ENCODE results near the gene PPIB.
A peak's percentile ranks its signal among the peaks of the same experiment; 100 is the strongest.

The PPIB gene

GRCh38 chr15:64146520-64146884 is 16.3 kb downstream of the PPIB start:
- in situ Hi-C loops (cut with MboI; ENCODE audit: low pct_unique_long_range_greater_than_20kb, low sequenced_read_pairs, unreplicated experiment), result no loop called here
- DNase-seq (ENCODE audit: low spot score), result no peak

GRCh38 chr15:64146041-64146440 is 16.8 kb downstream of the PPIB start:
- no peak for TF ChIP-seq CTCF (IDR thresholded peaks at IDR 0.05; ENCODE audit: extremely low read depth, insufficient read depth, missing control alignments)
- DNase-seq (ENCODE audit: low spot score), result no peak
- in situ Hi-C loops (cut with MboI; ENCODE audit: low pct_unique_long_range_greater_than_20kb, low sequenced_read_pairs, unreplicated experiment), result no loop called here

More at GRCh38 chr15:64146520-64146884, 16.3 kb downstream of the PPIB start:
- TF ChIP-seq CTCF (IDR thresholded peaks at IDR 0.05; ENCODE audit: extremely low read depth, insufficient read depth, missing control alignments), result no peak

- in situ Hi-C loops (cut with MboI; ENCODE audit: low pct_unique_long_range_greater_than_20kb, low sequenced_read_pairs, unreplicated experiment), result no loop called here
- TF ChIP-seq CTCF (IDR thresholded peaks at IDR 0.05; ENCODE audit: extremely low read depth, insufficient read depth, missing control alignments), result no peak
- peak; percentile 81 for DNase-seq (ENCODE audit: low spot score)
Observed at GRCh38 chr15:64144565-64145281, 18.1 kb downstream of the PPIB start.

- in situ Hi-C loops (cut with MboI; ENCODE audit: low pct_unique_long_range_greater_than_20kb, low sequenced_read_pairs, unreplicated experiment), result no loop called here
- no peak for DNase-seq (ENCODE audit: low spot score)
- TF ChIP-seq CTCF (IDR thresholded peaks at IDR 0.05; ENCODE audit: extremely low read depth, insufficient read depth, missing control alignments), result no peak
Observed at GRCh38 chr15:64144192-64144564, 18.6 kb downstream of the PPIB start.

GRCh38 chr15:64143276-64143675 is 19.5 kb downstream of the PPIB start:
- in situ Hi-C loops (cut with MboI; ENCODE audit: low pct_unique_long_range_greater_than_20kb, low sequenced_read_pairs, unreplicated experiment), result no loop called here
- DNase-seq (ENCODE audit: low spot score), result no peak
- TF ChIP-seq CTCF (IDR thresholded peaks at IDR 0.05; ENCODE audit: extremely low read depth, insufficient read depth, missing control alignments), result no peak

GRCh38 chr15:64141798-64142512 is 20.9 kb downstream of the PPIB start:
- in situ Hi-C loops (cut with MboI; ENCODE audit: low pct_unique_long_range_greater_than_20kb, low sequenced_read_pairs, unreplicated experiment), result no loop called here
- no peak for TF ChIP-seq CTCF (IDR thresholded peaks at IDR 0.05; ENCODE audit: extremely low read depth, insufficient read depth, missing control alignments)
- no peak for DNase-seq (ENCODE audit: low spot score)

Measured in GM13977 (cell line).